Omental fat pad (tissue), 4 donors: ENCODE results near the gene LYZL4. TPM values are rescaled to one million over a fixed set of nuclear protein-coding genes. Genes with fewer than 3 reads are reported as not detected.

Experiments
- ATAC-seq: fragments of 150-250 bp; one replicate; pipeline ENCODE4 v1.9.1; 2016; ENCODE audit warnings: mild to moderate bottlenecking, moderate library complexity; ENCODE audit not compliant: low FRiP score
- DNase-seq: peaks from one replicate; pipeline ENCODE4 v3.0.0-alpha.2; 2019; ENCODE audit warnings: low spot score
- total RNA-seq, 4 donors: library from RNA; depleted of rRNA; stranded (reverse); fragments of >200 nt; gene quantifications; one replicate each; pipeline ENCODE4 v1.1.0, GENCODE V29; 2016
- TF ChIP-seq, protein P1 (sequence below), 3 donors: fragments of 450-650 bp; IDR thresholded peaks; one replicate each; pipeline ENCODE4 v1.5.1; 2016 to 2017; ENCODE audit warnings: antibody characterized with exemption in 3 of 3, mild to moderate bottlenecking in 3 of 3, moderate library complexity in 2 of 3

The LYZL4 gene
- total RNA-seq, 4 donors from 2014 or later, result not detected

DNA sequence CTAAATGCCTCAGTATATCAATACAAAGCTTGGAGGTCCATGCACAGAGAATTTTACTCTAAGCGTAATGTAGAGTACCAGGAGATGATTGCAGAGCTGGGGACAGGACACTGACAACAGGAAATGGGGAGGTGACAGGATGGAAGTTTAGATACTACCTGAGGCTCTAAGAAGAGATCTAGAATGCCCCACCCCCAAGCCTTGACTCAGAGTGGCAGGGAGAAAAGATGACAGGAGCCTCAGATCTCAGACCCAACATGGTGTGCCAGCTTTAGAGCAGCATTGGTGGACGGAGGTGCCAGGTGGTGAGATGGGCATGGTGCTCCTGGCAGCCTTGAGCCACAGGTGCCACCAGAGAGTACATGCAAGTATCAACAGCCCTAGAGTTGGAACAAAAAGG, 62.5 kb downstream of the LYZL4 start:
- TF ChIP-seq, protein P1, sequence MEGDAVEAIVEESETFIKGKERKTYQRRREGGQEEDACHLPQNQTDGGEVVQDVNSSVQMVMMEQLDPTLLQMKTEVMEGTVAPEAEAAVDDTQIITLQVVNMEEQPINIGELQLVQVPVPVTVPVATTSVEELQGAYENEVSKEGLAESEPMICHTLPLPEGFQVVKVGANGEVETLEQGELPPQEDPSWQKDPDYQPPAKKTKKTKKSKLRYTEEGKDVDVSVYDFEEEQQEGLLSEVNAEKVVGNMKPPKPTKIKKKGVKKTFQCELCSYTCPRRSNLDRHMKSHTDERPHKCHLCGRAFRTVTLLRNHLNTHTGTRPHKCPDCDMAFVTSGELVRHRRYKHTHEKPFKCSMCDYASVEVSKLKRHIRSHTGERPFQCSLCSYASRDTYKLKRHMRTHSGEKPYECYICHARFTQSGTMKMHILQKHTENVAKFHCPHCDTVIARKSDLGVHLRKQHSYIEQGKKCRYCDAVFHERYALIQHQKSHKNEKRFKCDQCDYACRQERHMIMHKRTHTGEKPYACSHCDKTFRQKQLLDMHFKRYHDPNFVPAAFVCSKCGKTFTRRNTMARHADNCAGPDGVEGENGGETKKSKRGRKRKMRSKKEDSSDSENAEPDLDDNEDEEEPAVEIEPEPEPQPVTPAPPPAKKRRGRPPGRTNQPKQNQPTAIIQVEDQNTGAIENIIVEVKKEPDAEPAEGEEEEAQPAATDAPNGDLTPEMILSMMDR (IDR thresholded peaks at IDR 0.05), result no peak
- ATAC-seq, result no peak
- no peak for DNase-seq

Other genes with a start within 250 kb of the LYZL4 start
- gene CCK, start 144.4 kb downstream of the LYZL4 start, total RNA-seq, result 1 to 10 TPM in 1 of 4 donors, not detected in 3; 1.6 TPM
- 10 to 100 TPM in 1 of 4 donors, 1 to 10 TPM in 3; 2.9 to 73.8 (median 6.2) TPM for gene VIPR1, start 92.0 kb upstream of the LYZL4 start, total RNA-seq
- 10 to 100 TPM; 46.0 to 81.2 (median 56.1) TPM for gene SEC22C, start 171.4 kb upstream of the LYZL4 start, total RNA-seq
- 10 to 100 TPM; 16.4 to 24.5 (median 19.5) TPM for gene SS18L2, start 180.2 kb upstream of the LYZL4 start, total RNA-seq
- 100 to 1,000 TPM in 1 of 4 donors, 10 to 100 TPM in 3; 52.2 to 274 (median 91.1) TPM for gene NKTR, start 190.1 kb upstream of the LYZL4 start, total RNA-seq
- 10 to 100 TPM; 41.5 to 67.6 (median 50.3) TPM for gene ZBTB47, start 243.1 kb upstream of the LYZL4 start, total RNA-seq